T47D (cell line): ENCODE measurements around the gene BTG3.

ENCODE experiments used
- DNase-seq, 2 experiments: peaks; one replicate each; pipeline versions ENCODE4 v3.0.0 to v3.0.0-alpha.2; 2011 to 2012; ENCODE audit warnings: low read depth in 1 of 2, low spot score in 1 of 2
- JUND ChIP-seq: IDR thresholded peaks from 2 replicates; pipeline ENCODE4 v1.6.1; 2012; ENCODE audit warnings: low read depth
- in situ Hi-C: cut with HindIII; loops from 2 replicates; pipeline ENCODE4 v1.10.0; 2016; ENCODE audit warnings: low sequenced_read_pairs, low pct_unique_long_range_greater_than_20kb

Gene BTG3

DNA sequence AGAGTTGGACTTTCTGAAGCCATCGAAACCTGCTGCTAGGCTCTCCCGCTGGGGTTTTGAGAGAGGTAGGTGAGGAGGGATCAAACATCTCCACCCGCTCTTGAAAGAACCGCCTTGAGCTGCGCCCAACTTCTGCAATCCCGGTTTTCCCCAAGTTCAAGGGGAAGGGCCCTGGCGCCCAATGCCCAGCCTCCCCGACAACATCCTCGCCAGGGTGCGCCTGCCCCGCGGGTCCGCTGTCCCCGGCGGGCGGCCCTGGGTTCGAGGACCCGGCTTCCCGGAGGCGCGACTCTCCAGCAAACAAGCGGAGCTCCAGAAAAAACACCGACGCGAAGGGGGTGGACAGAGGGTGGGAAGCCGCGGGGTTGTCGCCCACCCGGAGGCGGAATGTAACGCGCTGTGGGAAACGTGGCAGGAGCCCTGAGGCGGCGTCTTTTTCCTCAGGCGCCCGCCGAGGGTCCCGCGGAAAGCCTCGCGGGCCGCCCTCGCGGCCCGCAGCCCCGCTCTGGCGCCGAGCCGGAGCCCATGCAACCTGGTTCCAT lies 607 bp downstream of the BTG3 start:
- DNase-seq = peak; percentile 16 to 31
- no peak for TF ChIP-seq JUND
- in situ Hi-C loops = no loop called here

DNA sequence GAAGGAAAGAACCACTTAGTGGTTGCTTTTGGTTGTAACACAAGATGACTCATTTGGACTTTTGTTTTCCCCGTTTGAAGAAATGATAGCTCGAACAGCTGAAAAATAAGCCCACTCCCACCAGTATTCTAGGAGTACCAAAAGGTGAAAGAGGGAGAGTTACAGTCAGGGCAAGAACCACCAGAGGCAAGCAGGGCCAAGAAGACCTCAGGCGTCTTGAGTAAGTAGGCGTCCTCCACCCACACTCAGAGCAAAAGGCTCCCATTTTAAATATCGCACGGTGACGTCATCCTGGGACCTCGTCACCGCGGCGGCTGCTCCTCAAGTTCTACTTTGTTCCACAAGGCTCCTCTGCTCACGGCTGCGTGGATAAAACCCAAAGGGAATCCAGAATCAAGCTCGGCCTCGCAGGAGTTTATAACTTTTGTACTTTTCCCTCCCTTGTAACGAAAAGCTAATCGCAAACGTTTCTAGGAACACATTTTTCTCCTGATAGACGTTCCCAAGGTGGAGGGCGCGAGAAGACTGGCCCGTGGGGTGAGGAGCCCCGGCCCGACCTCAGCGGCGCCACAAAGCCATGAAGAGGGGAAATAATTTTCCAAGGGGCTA lies 1.2 kb downstream of the BTG3 start:
- peak; percentile 69 to 81 for DNase-seq
- in situ Hi-C loops = no loop called here
- TF ChIP-seq JUND = peak; percentile 29; the same call in 1 of the 2 replicates

DNA sequence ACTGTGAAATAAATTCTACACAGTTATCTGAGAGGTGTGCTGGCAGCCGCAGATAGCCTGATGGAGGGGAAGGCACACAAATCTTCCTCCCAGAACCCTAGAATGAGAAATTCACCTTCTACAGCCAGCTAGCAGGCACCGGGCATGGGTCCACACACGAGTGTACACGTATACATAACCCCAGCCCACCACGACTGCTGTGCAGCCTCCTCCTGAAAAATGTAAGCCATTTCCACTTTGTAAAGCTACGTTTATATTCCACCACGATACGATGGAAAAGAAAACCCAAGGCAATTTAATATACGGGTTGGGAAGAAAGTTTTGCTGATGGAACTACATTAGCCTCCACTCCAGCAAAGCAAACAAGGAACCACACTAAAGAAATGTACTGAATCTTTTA lies 1.8 kb downstream of the BTG3 start:
- DNase-seq = no peak

DNA sequence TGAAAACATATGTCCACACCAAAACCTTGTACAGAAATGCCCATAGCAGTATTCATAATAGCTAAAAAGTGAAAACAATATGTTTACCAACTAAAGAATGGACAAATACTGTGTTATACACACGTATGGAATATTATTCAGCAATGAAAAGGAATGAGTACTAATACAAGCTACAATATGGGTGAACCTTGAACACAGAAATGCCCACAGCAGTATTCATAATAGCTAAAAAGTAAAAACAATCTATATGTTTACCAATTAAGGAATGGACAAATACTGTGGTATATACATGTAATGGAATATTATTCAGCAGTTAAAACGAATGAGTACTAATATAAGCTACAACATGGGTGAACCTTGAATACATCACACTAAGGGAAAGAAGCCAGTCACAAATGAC lies 3.0 kb downstream of the BTG3 start:
- no peak for TF ChIP-seq JUND
- in situ Hi-C loops = no loop called here
- no peak for DNase-seq

More for the DNA sequence above, 1.8 kb downstream of the BTG3 start:
- no peak for TF ChIP-seq JUND
- in situ Hi-C loops = no loop called here

DNA sequence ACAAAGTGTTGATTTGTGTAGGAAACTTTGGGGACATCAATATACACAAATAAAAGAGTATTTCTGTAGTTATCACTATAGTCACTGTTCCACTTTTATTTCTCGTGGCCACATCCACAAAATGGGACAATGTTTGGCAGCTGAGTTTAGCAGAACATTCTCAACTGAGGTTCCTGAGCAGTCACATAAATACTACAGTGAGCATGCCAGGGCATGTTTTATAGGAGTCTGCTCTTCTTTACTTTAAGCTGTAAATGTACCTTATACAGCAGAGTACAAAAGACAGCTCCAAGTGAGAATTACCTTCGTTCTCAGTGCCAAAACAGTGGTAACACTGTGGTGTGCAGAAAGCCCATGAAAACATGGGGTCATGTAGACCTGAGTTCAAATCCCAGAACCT lies 5.0 kb downstream of the BTG3 start:
- no peak for TF ChIP-seq JUND
- in situ Hi-C loops = no loop called here
- peak in 1 of 2 experiments; percentile 61 for DNase-seq

DNA sequence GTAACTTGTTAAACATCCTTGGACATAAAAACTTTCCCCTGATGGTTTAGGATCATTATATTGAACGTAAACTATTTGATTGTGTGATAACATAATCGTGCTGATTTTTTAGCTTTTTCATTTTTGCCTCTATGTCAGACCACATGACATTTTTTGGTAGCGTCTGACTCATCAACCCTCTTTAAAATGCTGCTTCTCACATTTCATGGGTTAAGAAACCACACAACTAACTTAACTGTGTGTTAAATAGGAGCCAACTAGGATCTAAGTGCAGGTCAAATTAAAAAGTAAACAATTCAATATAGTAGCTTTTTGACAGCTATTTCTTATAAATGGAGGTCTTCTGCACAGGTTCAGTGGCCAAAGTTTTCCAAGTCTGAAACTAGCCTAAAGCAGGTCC lies 9.8 kb downstream of the BTG3 start:
- in situ Hi-C loops = no loop called here
- no peak for DNase-seq
- no peak for TF ChIP-seq JUND

DNA sequence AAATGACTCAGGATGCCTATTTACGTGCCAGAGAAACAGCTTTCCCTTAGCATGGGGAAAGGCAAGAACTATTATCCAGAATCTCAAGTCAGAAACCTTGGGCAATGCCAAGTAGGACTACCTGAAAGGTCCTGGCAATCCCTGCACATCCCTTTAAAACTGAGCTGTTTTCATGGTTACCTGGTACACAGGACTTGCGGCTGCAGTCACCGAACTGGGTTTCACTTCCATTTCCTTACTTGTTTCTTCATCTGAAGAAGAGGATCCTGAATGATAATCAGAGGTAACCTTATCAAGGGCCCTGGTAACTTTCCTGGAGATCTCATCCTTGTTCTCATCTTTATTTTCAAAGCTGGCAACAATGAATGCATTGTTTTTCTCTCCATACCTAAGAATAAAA lies 14.3 kb downstream of the BTG3 start:
- no peak for DNase-seq

DNA sequence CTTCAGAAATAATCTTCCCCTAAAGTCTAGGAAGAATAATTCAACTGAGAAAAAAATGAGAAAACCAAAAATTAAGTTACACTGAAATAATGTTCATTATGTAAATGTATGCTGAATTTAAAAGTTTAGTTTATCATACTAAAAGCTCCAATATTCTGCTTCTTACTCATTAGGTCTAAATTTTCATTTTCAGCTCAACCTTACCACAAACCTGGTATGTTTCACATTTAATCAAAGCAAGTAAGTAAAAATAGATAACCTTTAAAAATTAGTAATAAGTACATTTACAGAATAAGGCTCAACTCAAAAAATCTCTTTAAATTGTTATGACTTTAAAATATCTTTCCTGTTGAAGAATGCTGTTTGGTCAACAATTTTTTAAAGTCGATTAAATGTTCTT lies 15.0 kb downstream of the BTG3 start:
- no peak for TF ChIP-seq JUND
- no peak for DNase-seq
- in situ Hi-C loops = no loop called here

More for the DNA sequence above, 14.3 kb downstream of the BTG3 start:
- no peak for TF ChIP-seq JUND
- in situ Hi-C loops = no loop called here

DNA sequence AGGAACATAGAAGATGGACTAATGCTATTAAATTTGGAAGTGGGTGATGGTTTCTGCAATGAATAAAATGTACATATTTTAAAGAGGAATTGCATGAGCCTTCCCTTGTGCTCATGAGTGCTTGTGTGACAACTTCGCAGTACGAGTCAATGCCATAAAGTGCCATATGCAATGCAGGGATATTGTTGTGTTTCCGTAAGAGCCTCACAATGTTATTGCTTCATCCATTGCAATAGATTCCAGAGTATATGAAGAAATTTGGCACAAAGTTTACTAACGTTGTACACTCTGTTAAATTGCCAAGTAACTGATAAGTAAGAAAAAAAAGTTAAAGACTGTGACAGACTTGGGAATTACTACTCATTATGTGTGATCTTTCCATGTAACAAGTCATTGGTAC lies 22.3 kb downstream of the BTG3 start:
- in situ Hi-C loops = no loop called here
- no peak for DNase-seq
- TF ChIP-seq JUND = no peak

DNA sequence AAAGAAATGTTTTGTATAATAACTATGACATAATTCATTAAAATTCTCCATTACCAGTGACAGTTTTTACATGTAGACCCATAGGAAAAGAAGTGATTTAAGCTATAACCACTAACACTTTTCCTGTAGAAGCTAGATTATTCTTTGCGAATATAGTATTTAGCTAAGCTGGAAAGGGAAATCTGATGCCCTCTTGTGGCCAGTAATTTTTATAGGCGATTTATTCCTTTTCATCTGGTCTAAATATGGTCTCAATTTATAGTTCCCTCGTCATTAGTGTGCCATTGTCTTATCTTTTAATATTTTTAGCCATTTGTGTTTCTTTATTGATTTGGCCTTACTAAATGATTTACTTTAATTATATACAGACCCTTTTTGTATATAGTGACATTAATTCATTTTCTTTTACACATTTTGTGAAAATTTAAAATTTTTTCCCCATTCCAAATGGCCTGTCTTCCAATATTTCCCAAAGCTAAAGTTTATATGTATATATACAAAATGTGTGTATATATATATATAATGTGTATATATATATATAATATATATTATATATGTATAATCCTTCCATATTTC lies 26.7 kb downstream of the BTG3 start:
- DNase-seq = peak; percentile 18 to 69
- no peak for TF ChIP-seq JUND
- in situ Hi-C loops = no loop called here

DNA sequence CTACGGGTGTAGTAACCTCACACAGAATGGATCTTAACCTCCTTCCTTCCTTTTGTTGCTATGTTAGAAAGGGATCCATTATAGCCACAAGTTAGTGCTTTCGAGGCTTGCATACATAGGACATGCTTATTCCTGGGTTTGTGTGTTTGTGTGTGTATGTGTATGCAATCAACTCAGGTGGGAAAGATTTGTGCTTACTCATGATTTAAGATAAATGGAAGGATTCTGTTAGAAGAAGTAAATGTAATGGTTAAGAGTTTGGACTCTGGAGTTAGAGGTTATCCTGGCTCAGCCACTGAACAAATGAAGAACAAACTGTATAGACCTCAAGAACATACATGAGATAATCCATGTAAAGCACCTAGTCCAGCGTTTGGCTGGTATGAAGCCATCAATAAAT lies 28.8 kb downstream of the BTG3 start:
- no peak for DNase-seq
- in situ Hi-C loops = no loop called here
- TF ChIP-seq JUND = no peak

DNA sequence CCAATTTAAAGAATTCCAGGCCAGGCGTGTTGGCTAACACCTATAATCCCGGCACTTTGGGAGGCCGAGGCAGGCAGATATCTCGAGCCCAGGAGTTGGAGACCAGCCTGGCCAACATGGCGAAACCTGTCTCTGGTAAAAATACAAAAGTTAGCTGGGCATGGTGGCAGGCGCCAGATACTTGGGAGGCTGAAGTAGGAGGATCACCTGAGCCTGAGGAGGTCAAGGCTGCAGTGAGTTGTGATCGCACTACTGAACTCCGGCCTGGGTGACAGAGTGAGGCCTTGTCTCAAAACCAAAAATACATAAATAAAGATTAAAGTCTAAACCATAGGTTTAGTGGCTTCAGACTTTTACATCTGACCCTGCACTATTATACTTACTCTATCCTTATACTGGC lies 32.4 kb downstream of the BTG3 start:
- in situ Hi-C loops = no loop called here
- no peak for TF ChIP-seq JUND

DNA sequence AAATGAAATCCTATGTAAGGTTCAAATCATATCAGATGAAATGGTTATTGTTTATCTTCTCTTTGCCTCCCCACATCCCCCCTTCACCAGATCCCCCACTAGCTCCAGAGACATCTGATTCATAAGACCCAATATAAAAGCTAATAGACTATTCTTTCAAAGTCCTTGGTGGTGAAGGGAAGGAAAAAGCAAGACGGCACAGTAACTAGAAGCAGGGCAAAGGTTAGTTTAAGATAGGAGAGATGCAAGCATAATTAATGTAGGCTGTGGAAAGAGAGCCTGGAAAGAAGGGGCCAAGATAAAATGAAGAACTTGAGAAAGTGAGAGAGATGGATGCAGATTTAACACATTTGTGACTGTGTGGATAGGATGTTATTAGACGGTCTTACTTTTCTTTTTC lies 33.8 kb downstream of the BTG3 start:
- in situ Hi-C loops = no loop called here
- TF ChIP-seq JUND = no peak
- no peak for DNase-seq

More for the DNA sequence above, 32.4 kb downstream of the BTG3 start:
- no peak for DNase-seq
